ENCODE measurements around the gene UACA. TPM values are rescaled to one million over a fixed set of nuclear protein-coding genes. Genes with fewer than 3 reads are reported as not detected.

UACA gene
- total RNA-seq, 1 experiment from 2014 or later, result 38.0 TPM

DNA sequence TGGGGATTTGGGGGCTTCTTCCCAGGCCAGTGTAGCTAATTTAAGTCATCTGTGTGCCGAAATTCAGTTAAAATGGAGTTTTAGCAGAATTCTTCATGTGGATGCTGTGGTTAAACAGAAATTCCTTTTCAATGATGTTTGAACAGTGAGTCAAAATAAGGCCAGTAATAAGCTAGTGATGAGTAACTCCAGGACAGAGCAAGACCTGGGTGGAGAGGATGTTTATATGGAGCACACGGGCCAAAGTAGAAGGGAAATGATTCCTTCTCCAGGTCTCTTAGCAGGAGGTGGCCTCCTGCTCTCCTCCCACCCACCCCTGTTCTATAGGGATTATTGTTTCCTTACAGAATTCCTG is 31.9 kb upstream of the UACA start:
- Histone ChIP-seq H3K79me2 (ENCODE audit: insufficient read depth, low read length) (no peaks in the 10 kb centered on the region), H2BK5ac (ENCODE audit: insufficient read length, low read length) (no peak overlapping the region), H2BK120ac (ENCODE audit: low read depth, low read length, poor library complexity, severe bottlenecking) (no peak overlapping the region), H2BK12ac (ENCODE audit: insufficient read length, low read depth, low read length) (no peak overlapping the region), H3K27ac (ENCODE audit: insufficient read length, low read depth, low read length) (no peak overlapping the region), H4K5ac (ENCODE audit: insufficient read length, low read depth, low read length) (no peak overlapping the region), H3K14ac (ENCODE audit: insufficient read depth, low read length) (no peak overlapping the region), H3K79me1 (ENCODE audit: insufficient read depth, low read depth, low read length, poor library complexity, severe bottlenecking) (no peaks in the 10 kb centered on the region), H3K4me2 (ENCODE audit: insufficient read depth, insufficient read length, low read length) (no peak overlapping the region), H4K8ac (replicated peaks; ENCODE audit: insufficient read length, low read depth, low read length) (no peak overlapping the region), H3K56ac (ENCODE audit: insufficient read length, low read depth, low read length) (no peak overlapping the region), H3K4ac (ENCODE audit: low read depth, low read length) (no peak overlapping the region), H3K18ac (ENCODE audit: insufficient read length, low read depth, low read length) (no peak overlapping the region), H2AFZ (ENCODE audit: low read length) (no peak overlapping the region), H3K4me1 (ENCODE audit: insufficient read depth, low read length) (no peaks in the 10 kb centered on the region; the same call in 1 of the 2 replicates), H4K91ac (ENCODE audit: insufficient read length, low read depth, low read length) (no peak overlapping the region), H2AK5ac (ENCODE audit: insufficient read length, low read length) (no peak overlapping the region), H4K20me1 (ENCODE audit: control insufficient read depth, insufficient read depth, insufficient read length) (no peaks in the 10 kb centered on the region), H3K27me3 (ENCODE audit: insufficient read depth, low read length) (no peaks in the 10 kb centered on the region), H3K9me3 (ENCODE audit: control insufficient read depth, low read depth, low read length) (no peaks in the 10 kb centered on the region), H3T11ph (ENCODE audit: low read length) (no peak overlapping the region), H3K9ac (ENCODE audit: extremely low read depth, insufficient read length, low read length) (no peak overlapping the region), H2BK15ac (ENCODE audit: low read depth, low read length) (no peak overlapping the region), H3K23me2 (ENCODE audit: insufficient read length, low read depth, low read length, poor library complexity, severe bottlenecking) (no peaks in the 10 kb centered on the region), H3K23ac (ENCODE audit: insufficient read length, low read depth, low read length) (no peak overlapping the region), H2BK20ac (ENCODE audit: low read depth, low read length, poor library complexity, severe bottlenecking) (no peak overlapping the region)
- no peak overlapping the region for H3K27ac Mint-ChIP-seq
- H3K9me3 Mint-ChIP-seq, result no peaks in the 10 kb centered on the region
- no peak overlapping the region for H3K4me3 Mint-ChIP-seq
- no peak for DNase-seq
- no CpG with 5 or more reads among the region's 2 CpGs for WGBS (ENCODE audit: extremely low coverage, insufficient read length, low lambda C conversion rate)
- H3K27me3 Mint-ChIP-seq (ENCODE audit: low read depth), result peaks cover 3% of the 10 kb centered on the region; the same call in 1 of the 2 replicates
- TF ChIP-seq, protein P1, sequence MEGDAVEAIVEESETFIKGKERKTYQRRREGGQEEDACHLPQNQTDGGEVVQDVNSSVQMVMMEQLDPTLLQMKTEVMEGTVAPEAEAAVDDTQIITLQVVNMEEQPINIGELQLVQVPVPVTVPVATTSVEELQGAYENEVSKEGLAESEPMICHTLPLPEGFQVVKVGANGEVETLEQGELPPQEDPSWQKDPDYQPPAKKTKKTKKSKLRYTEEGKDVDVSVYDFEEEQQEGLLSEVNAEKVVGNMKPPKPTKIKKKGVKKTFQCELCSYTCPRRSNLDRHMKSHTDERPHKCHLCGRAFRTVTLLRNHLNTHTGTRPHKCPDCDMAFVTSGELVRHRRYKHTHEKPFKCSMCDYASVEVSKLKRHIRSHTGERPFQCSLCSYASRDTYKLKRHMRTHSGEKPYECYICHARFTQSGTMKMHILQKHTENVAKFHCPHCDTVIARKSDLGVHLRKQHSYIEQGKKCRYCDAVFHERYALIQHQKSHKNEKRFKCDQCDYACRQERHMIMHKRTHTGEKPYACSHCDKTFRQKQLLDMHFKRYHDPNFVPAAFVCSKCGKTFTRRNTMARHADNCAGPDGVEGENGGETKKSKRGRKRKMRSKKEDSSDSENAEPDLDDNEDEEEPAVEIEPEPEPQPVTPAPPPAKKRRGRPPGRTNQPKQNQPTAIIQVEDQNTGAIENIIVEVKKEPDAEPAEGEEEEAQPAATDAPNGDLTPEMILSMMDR (conservative IDR thresholded peaks at IDR 0.05), result no peak
- H3K36me3 Mint-ChIP-seq (ENCODE audit: insufficient read depth in 1 of 3, low read depth in 3 of 3), result no peaks in the 10 kb centered on the region
- H3K4me1 Mint-ChIP-seq, result peaks cover 6 to 7% of the 10 kb centered on the region in 2 experiments; a peak in 2 of 4 replicates

Data from H9 (cell line).